KOPT-K1 (cell line): ENCODE measurements around the gene ARID3C.

Source experiments
- H3K27ac ChIP-seq: fragments of 200-600 bp; sonication (generic); 2 replicates; pipeline ENCODE4 v1.5.1; 2016; ENCODE audit warnings: antibody characterized with exemption, mild to moderate bottlenecking, low read depth, low read length; ENCODE audit not compliant: poor library complexity, severe bottlenecking
- H3K36me3 ChIP-seq: fragments of 200-600 bp; sonication (generic); 2 replicates; pipeline ENCODE4 v1.5.1; 2017; ENCODE audit warnings: antibody characterized with exemption, mild to moderate bottlenecking, low read length, moderate library complexity; ENCODE audit not compliant: insufficient read depth
- H3K9me3 ChIP-seq: fragments of 200-600 bp; sonication (generic); 2 replicates; pipeline ENCODE4 v1.5.1; 2017; ENCODE audit warnings: antibody characterized with exemption, low read length, mild to moderate bottlenecking; ENCODE audit not compliant: insufficient read depth, poor library complexity, severe bottlenecking

The ARID3C gene

GRCh38 chr9:34623374-34624235, 5.3 kb downstream of the ARID3C start:
- no peaks in the 10 kb centered on the region for H3K9me3 ChIP-seq
- no peaks in the 10 kb centered on the region for H3K36me3 ChIP-seq
- no peak overlapping the region for H3K27ac ChIP-seq

GRCh38 chr9:34620061-34620994, 8.5 kb downstream of the ARID3C start, which contains the start of gene DCTN3:
DCTN3 (minus strand) TSS chr9:34620495; CDS start chr9:34620464, 31 bp downstream.
- Histone ChIP-seq H3K9me3 (no peaks in the 10 kb centered on the region), H3K27ac (peak within 1 kb of the TSS; percentile 61), H3K36me3 (peaks cover 32% of the 10 kb centered on the region; the same call in 1 of the 2 replicates)

DNA sequence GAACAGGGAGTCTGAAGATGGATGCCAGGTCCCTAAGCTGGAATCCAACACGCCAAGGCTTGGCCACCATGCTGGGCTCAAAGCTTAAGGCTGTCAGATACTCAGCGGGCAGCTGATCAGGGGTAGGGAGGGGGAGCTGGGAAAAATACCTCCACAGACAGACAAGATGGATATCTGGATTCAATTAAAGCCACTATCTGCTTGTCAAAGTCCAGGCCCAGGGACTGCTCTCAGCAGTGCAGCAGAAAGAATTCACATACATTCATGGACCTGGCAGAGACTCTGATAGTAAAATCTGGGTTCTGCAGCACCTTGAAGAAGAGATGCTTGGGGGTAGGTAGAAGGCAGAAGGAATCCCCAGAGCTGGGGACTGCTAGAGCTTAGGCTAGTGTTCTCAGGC, 13.7 kb downstream of the ARID3C start:
- no peaks in the 10 kb centered on the region for H3K9me3 ChIP-seq
- H3K36me3 ChIP-seq, result peaks cover 48% of the 10 kb centered on the region
- no peak overlapping the region for H3K27ac ChIP-seq

DNA sequence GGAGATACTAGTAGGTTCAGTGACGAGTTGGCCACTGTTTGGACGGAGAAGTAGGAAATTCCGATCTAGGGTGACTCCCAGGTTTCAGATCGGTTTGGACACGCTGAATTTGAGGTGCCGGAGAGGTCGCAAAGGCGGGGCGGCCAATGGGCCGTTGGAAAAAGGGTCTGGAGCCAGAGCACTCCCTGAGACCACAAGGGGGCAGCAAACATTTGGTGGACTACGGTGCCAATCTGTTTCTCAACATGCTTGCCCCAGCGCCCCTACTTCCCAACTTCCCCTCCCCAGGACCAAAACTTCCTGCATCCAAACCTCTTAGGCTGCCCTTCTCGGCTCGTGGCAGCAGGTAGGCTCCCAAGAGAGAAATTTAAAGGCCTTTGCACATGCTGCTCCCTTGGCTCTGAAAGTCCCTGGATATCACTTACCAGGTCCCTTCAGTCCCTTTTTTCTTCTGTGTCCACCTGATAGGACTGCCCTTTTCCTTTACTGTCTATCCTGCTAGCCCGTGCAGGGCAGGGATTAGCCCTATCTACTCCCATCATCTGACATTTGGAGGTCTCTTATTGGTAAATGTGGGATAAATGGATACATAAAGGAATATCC, 16.0 kb downstream of the ARID3C start:
- Histone ChIP-seq H3K27ac (peak overlapping the region; percentile 81), H3K9me3 (no peaks in the 10 kb centered on the region), H3K36me3 (peaks cover 41% of the 10 kb centered on the region)

DNA sequence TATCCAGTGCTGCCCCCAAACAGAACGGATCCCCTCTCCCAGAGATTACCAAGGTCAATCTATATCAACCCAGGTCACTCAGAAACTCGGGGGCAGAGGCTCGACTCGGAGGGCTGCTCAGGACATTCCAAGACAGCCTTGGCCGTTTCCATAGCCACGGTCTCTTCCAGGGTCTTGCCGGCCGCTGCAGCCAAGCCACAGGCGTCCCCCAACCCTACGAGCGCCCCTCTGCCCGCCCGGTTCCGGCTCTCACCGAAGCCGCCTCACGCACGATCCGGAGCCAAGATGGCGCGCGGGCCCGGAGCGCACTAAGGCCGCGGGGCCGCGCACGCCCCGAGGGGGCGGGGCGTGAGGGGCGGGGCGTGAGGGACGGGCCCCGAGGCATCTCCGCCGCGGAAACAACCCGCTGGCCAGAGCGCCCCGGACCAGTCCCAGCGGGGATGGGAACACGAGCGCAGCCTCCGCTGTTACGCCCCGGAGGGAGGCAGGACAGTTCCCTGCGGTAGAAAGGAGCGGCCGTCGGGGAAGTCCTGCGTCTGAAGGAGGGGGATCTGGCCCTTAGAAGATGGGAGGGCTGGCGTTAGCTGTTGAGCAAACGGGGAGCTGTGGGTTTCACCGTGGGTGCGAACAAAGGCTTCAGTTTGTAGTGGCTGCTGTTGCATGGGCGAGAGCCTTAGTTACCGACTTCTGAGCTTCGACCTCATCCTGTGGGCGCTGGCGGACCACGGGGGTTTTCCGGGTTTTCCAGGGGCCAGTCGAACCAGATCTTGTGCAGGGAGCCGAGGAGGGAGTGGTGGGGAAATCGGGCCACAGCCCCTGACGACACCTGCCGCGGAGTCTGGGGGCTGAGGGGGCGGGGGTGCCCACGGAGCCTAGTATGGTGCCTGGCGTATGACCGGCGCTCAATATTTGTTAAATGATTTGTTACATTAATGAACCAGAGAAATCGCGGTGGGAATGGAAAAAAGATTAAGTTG, 16.8 kb downstream of the ARID3C start, which contains the start of gene RPP25L:
RPP25L (minus strand) TSS at position 287 of the 977 bp plus-strand sequence. CDS start 801 bp downstream, outside the sequence.
- no peaks in the 10 kb centered on the region for H3K9me3 ChIP-seq
- peaks cover 33% of the 10 kb centered on the region for H3K36me3 ChIP-seq
- peak within 1 kb of the TSS; percentile 81 for H3K27ac ChIP-seq

DNA sequence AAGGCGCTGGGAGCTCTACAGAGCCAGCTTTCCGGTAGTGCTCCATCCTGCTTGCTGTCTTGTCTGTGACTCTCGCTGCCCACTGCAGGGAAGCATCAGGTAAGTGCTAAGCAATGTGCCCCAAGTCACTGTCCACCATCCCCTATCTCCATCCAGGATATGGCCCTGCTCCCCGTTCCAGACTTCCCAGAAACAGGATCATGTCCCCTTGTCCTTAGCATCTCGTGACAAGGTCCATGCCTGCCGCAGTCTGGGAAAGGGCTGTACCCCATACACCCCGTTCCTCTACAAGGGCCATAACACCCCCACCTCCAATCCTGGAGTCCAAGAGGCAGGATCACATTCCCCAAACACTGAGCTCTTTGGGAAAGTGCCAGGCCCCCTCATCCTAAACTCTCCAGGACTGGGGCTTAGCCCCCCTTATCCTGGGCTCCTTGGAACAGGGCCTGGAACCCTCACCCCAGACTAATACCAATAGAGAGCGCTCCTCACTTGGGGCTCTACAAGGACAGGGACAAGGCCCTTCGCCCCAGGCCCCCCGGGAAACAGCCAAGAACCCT, 17.5 kb downstream of the ARID3C start:
- Histone ChIP-seq H3K27ac (peak overlapping the region; percentile 81), H3K36me3 (peaks cover 25% of the 10 kb centered on the region), H3K9me3 (no peaks in the 10 kb centered on the region)

GRCh38 chr9:34610434-34611206, 18.2 kb downstream of the ARID3C start:
- peaks cover 18% of the 10 kb centered on the region for H3K36me3 ChIP-seq
- no peaks in the 10 kb centered on the region for H3K9me3 ChIP-seq
- peak overlapping the region; percentile 81 for H3K27ac ChIP-seq

DNA sequence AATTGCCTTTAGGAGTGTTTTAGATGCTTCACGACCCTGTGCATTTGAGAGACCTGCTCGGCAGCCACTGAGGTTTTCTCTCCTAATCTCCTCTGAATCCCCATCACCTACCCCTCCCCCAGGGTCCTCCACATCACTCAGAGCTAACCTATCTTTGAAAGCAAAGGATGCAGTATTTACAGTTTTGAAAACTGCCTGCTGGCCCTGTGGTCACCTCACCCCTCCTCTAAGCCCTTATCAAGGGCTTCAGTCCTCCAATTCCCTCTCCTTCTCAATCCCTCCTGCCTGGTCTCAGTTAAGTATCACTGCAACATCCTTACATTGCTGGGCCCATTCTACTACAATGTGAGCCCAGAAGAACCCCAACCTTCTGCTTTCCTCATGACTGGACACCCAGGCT, 21.5 kb downstream of the ARID3C start:
- no peaks in the 10 kb centered on the region for H3K36me3 ChIP-seq
- H3K27ac ChIP-seq, result no peak overlapping the region
- H3K9me3 ChIP-seq, result no peaks in the 10 kb centered on the region

GRCh38 chr9:34606905-34607304, 22.0 kb downstream of the ARID3C start:
- Histone ChIP-seq H3K27ac (no peak overlapping the region), H3K9me3 (no peaks in the 10 kb centered on the region), H3K36me3 (no peaks in the 10 kb centered on the region)

- H3K36me3 ChIP-seq, result no peaks in the 10 kb centered on the region
- H3K27ac ChIP-seq, result no peak overlapping the region
- H3K9me3 ChIP-seq, result no peaks in the 10 kb centered on the region
Measured at GRCh38 chr9:34606190-34606589, 22.7 kb downstream of the ARID3C start.

DNA sequence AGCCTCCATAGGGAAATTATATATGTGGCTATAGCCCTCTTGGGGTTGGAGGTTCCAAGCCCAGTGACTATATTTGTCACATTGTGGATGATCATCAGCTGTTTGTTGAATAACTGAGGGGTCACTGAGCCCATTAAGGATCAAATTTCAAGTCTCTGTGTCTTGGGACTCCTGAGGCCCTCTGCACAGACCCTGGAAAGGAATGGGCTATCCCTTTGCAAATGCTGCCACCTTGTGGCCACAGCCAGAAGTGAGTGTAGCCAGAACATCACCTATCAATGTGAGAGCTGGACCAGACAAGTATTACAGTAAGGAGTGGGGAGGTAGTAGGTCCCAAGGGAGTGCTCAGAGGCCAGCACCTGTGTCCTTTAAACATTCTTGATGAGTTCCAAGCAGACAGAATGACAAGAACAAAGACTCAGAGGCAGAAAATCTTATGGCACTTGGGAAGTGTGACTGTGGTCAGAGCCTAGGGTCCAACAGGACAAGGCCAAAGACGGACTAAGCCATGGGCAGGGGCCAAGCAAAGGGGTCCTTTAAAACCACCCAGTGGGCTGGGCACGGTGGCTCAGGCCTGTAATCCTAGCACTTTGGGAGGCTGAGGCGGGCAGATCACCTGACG, 25.1 kb downstream of the ARID3C start:
- no peak overlapping the region for H3K27ac ChIP-seq
- no peaks in the 10 kb centered on the region for H3K36me3 ChIP-seq
- no peaks in the 10 kb centered on the region for H3K9me3 ChIP-seq

GRCh38 chr9:34601937-34602573, 26.8 kb downstream of the ARID3C start:
- H3K36me3 ChIP-seq, result no peaks in the 10 kb centered on the region
- no peak overlapping the region for H3K27ac ChIP-seq

More at GRCh38 chr9:34601937-34602573, 26.8 kb downstream of the ARID3C start:
- H3K9me3 ChIP-seq, result no peaks in the 10 kb centered on the region
